Measurements from ENCODE around the gene ACSF3.

Gene ACSF3

GRCh38 chr16:89049484-89050118, 44.1 kb upstream of the ACSF3 start:
- H3K9me3 ChIP-seq (ENCODE audit: insufficient read depth, low read depth, low read length) = peaks cover 6% of the 10 kb centered on the region
- H3K27ac ChIP-seq (ENCODE audit: low read depth, low read length) = no peak overlapping the region
- H3K79me1 ChIP-seq (ENCODE audit: low read length) = no peaks in the 10 kb centered on the region
- no peak for DNase-seq
- no peak overlapping the region for H3K9ac ChIP-seq (ENCODE audit: low read length)
- no peak overlapping the region for H4K12ac ChIP-seq (ENCODE audit: low read depth, low read length)
- H3K4me1 ChIP-seq (ENCODE audit: control insufficient read depth in 1 of 2, insufficient read depth in 2 of 2, low read length in 2 of 2) = no peaks in the 10 kb centered on the region
- no peak overlapping the region for H3K23ac ChIP-seq (ENCODE audit: low read length)
- no peak overlapping the region for H3K4me2 ChIP-seq (ENCODE audit: low read length)
- no peak overlapping the region for H3K18ac ChIP-seq (ENCODE audit: low read length)
- no peaks in the 10 kb centered on the region for H3K36me3 ChIP-seq (ENCODE audit: control insufficient read depth in 1 of 2, insufficient read depth in 2 of 2, low read length in 2 of 2)
- H3K27me3 ChIP-seq (ENCODE audit: insufficient read depth, low read length) = no peaks in the 10 kb centered on the region
- no peak overlapping the region for H4K8ac ChIP-seq (ENCODE audit: low read depth, low read length)
- no CpG with 5 or more reads among the region's 22 CpGs for WGBS (ENCODE audit: extremely low coverage, insufficient coverage, insufficient read length)
- no peak overlapping the region for H3K14ac ChIP-seq (ENCODE audit: low read length)
- no peak overlapping the region for H2BK12ac ChIP-seq (ENCODE audit: low read length)
- no peak overlapping the region for H4K91ac ChIP-seq (ENCODE audit: low read depth, low read length)
- H2BK5ac ChIP-seq (ENCODE audit: low read depth, low read length, poor library complexity) = no peak overlapping the region
- H2BK120ac ChIP-seq (ENCODE audit: insufficient read depth, low read length, poor library complexity) = no peak overlapping the region
- no peaks in the 10 kb centered on the region for H3K79me2 ChIP-seq (ENCODE audit: control insufficient read depth, insufficient read depth, low read length, poor library complexity)
- H3K4ac ChIP-seq (ENCODE audit: low read depth, low read length) = no peak overlapping the region
- no peak overlapping the region for H2AFZ ChIP-seq (ENCODE audit: insufficient read depth, low read length, poor library complexity)
- no peak overlapping the region for H2AK5ac ChIP-seq (ENCODE audit: low read length)
- no peak overlapping the region for H3K4me3 ChIP-seq (ENCODE audit: low read depth, low read length)

DNA sequence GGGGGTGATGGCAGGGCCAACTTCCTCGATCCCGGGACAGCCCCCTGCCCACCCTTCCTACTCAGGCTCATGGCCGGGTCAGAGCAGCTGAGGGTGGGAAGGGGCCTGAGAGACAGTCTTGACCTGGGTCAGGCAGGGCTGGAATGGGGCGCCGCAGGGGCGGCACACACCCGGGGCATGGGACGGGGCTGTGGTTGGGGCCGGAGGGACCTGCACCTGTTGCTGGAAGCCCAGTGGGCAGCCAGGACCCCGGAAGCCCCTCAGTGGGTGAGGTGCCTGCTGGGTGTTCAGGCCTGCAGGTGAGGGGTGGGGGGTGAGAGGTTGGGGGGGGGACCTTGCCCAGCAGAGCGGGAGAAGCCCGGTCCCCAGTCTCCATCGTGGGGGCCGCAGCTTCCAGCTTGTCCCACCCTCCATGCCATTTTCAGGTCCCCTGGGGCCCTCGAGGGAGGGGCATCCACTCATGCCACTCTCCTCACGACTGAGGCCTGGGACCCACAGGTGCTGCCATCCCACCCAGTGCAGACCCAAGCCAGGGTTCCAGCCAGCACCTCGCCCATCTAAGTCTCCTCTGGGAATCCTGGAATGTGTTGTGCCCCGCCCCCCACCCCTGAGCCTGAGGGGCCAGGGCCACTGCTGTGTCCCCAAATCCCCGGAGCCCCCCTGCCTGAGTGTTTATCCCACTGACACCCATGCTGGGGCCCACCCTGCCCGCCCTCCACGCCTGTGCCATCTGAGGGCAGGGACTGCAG, 43.4 kb upstream of the ACSF3 start:
- Histone ChIP-seq H3K79me2 (ENCODE audit: control insufficient read depth, insufficient read depth, low read length, poor library complexity) (no peaks in the 10 kb centered on the region), H3K4me3 (ENCODE audit: low read depth, low read length) (no peak overlapping the region), H2AK5ac (ENCODE audit: low read length) (no peak overlapping the region), H4K12ac (ENCODE audit: low read depth, low read length) (no peak overlapping the region), H2BK120ac (ENCODE audit: insufficient read depth, low read length, poor library complexity) (no peak overlapping the region), H3K23ac (ENCODE audit: low read length) (no peak overlapping the region), H3K4ac (ENCODE audit: low read depth, low read length) (no peak overlapping the region), H3K14ac (ENCODE audit: low read length) (no peak overlapping the region), H3K79me1 (ENCODE audit: low read length) (no peaks in the 10 kb centered on the region), H3K4me2 (ENCODE audit: low read length) (no peak overlapping the region), H4K91ac (ENCODE audit: low read depth, low read length) (no peak overlapping the region), H2BK5ac (ENCODE audit: low read depth, low read length, poor library complexity) (no peak overlapping the region), H3K27ac (ENCODE audit: low read depth, low read length) (no peak overlapping the region), H3K9ac (ENCODE audit: low read length) (no peak overlapping the region), H3K9me3 (ENCODE audit: insufficient read depth, low read depth, low read length) (peaks cover 6% of the 10 kb centered on the region), H3K4me1 (ENCODE audit: control insufficient read depth in 1 of 2, insufficient read depth in 2 of 2, low read length in 2 of 2) (no peaks in the 10 kb centered on the region), H2AFZ (ENCODE audit: insufficient read depth, low read length, poor library complexity) (no peak overlapping the region), H3K27me3 (ENCODE audit: insufficient read depth, low read length) (no peaks in the 10 kb centered on the region), H2BK12ac (ENCODE audit: low read length) (no peak overlapping the region), H3K36me3 (ENCODE audit: control insufficient read depth in 1 of 2, insufficient read depth in 2 of 2, low read length in 2 of 2) (no peaks in the 10 kb centered on the region), H3K18ac (ENCODE audit: low read length) (no peak overlapping the region), H4K8ac (ENCODE audit: low read depth, low read length) (no peak overlapping the region)
- WGBS (ENCODE audit: extremely low coverage, insufficient coverage, insufficient read length) = no CpG with 5 or more reads among the region's 21 CpGs
- no peak for DNase-seq

- Histone ChIP-seq H2BK120ac (ENCODE audit: insufficient read depth, low read length, poor library complexity) (no peak overlapping the region), H2BK12ac (ENCODE audit: low read length) (no peak overlapping the region), H3K14ac (ENCODE audit: low read length) (no peak overlapping the region), H3K4me1 (ENCODE audit: control insufficient read depth in 1 of 2, insufficient read depth in 2 of 2, low read length in 2 of 2) (no peaks in the 10 kb centered on the region), H3K36me3 (ENCODE audit: control insufficient read depth in 1 of 2, insufficient read depth in 2 of 2, low read length in 2 of 2) (no peaks in the 10 kb centered on the region), H4K12ac (ENCODE audit: low read depth, low read length) (no peak overlapping the region), H2BK5ac (ENCODE audit: low read depth, low read length, poor library complexity) (no peak overlapping the region), H3K4ac (ENCODE audit: low read depth, low read length) (no peak overlapping the region), H3K4me2 (ENCODE audit: low read length) (no peak overlapping the region), H3K27ac (ENCODE audit: low read depth, low read length) (no peak overlapping the region), H3K23ac (ENCODE audit: low read length) (no peak overlapping the region), H2AFZ (ENCODE audit: insufficient read depth, low read length, poor library complexity) (no peak overlapping the region), H2AK5ac (ENCODE audit: low read length) (no peak overlapping the region), H3K9me3 (ENCODE audit: insufficient read depth, low read depth, low read length) (peaks cover 5% of the 10 kb centered on the region), H3K79me2 (ENCODE audit: control insufficient read depth, insufficient read depth, low read length, poor library complexity) (no peaks in the 10 kb centered on the region), H3K18ac (ENCODE audit: low read length) (no peak overlapping the region), H3K79me1 (ENCODE audit: low read length) (no peaks in the 10 kb centered on the region), H3K9ac (ENCODE audit: low read length) (no peak overlapping the region), H3K27me3 (ENCODE audit: insufficient read depth, low read length) (no peaks in the 10 kb centered on the region), H3K4me3 (ENCODE audit: low read depth, low read length) (no peak overlapping the region), H4K8ac (ENCODE audit: low read depth, low read length) (no peak overlapping the region), H4K91ac (ENCODE audit: low read depth, low read length) (no peak overlapping the region)
- no peak for DNase-seq
- WGBS (ENCODE audit: extremely low coverage, insufficient coverage, insufficient read length) = no CpG with 5 or more reads among the region's 23 CpGs
These were observed 42.8 kb upstream of the ACSF3 start for GRCh38 chr16:89050868-89051311.

DNA sequence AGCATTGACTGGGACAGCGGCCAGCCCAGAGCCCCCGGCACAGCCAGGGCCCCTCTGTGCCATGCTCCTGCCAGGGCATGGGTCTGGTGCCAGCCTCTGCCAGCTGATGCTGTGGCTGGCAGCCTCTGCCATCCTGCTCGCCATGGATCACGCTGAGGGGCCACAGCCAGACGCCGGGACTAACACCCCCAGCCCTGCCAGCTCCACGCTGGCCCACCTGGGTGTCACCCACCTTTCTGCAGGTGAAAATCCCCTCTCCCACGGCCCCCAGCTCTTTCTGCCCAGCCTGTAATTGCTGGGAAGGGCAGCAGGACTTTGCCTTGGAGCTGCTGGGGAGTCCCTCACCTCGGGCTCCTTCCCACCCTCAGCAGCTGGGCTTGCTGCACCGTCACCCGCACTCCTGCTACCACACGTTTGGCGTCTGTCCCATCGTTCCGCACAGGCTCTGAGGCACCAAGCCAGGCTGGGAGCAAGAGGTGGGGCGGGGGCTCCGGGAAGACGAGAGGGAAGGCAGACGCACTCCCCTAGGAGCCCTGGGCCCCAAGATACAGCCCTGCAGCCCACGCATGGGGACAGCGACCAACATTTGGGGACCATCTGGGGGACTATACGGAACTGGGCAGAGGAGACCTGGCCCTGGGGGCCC, 42.0 kb upstream of the ACSF3 start:
- Histone ChIP-seq H3K79me1 (ENCODE audit: low read length) (no peaks in the 10 kb centered on the region), H3K4me3 (ENCODE audit: low read depth, low read length) (no peak overlapping the region), H4K12ac (ENCODE audit: low read depth, low read length) (no peak overlapping the region), H3K14ac (ENCODE audit: low read length) (no peak overlapping the region), H3K27ac (ENCODE audit: low read depth, low read length) (no peak overlapping the region), H4K91ac (ENCODE audit: low read depth, low read length) (no peak overlapping the region), H4K8ac (ENCODE audit: low read depth, low read length) (no peak overlapping the region), H3K9ac (ENCODE audit: low read length) (no peak overlapping the region), H3K4me2 (ENCODE audit: low read length) (no peak overlapping the region), H3K36me3 (ENCODE audit: control insufficient read depth in 1 of 2, insufficient read depth in 2 of 2, low read length in 2 of 2) (no peaks in the 10 kb centered on the region), H3K4me1 (ENCODE audit: control insufficient read depth in 1 of 2, insufficient read depth in 2 of 2, low read length in 2 of 2) (no peaks in the 10 kb centered on the region), H2BK12ac (ENCODE audit: low read length) (no peak overlapping the region), H2AFZ (ENCODE audit: insufficient read depth, low read length, poor library complexity) (no peak overlapping the region), H3K9me3 (ENCODE audit: insufficient read depth, low read depth, low read length) (peaks cover 6% of the 10 kb centered on the region), H3K27me3 (ENCODE audit: insufficient read depth, low read length) (no peaks in the 10 kb centered on the region), H3K18ac (ENCODE audit: low read length) (no peak overlapping the region), H3K4ac (ENCODE audit: low read depth, low read length) (no peak overlapping the region), H2BK120ac (ENCODE audit: insufficient read depth, low read length, poor library complexity) (no peak overlapping the region), H2BK5ac (ENCODE audit: low read depth, low read length, poor library complexity) (no peak overlapping the region), H2AK5ac (ENCODE audit: low read length) (no peak overlapping the region), H3K79me2 (ENCODE audit: control insufficient read depth, insufficient read depth, low read length, poor library complexity) (no peaks in the 10 kb centered on the region), H3K23ac (ENCODE audit: low read length) (no peak overlapping the region)
- WGBS (ENCODE audit: extremely low coverage, insufficient coverage, insufficient read length) = no CpG with 5 or more reads among the region's 22 CpGs
- DNase-seq = no peak
